Osteoblast (primary cell): ENCODE data around the gene PRKN. TPM values are rescaled to one million over a fixed set of nuclear protein-coding genes. Genes with fewer than 3 reads are reported as not detected.

Experiments used
- DNase-seq: peaks from one replicate; pipeline ENCODE4 v3.0.0; 2011; ENCODE audit warnings: low spot score, mixed read lengths; ENCODE audit not compliant: insufficient read length; ENCODE audit errors: missing footprints
- H2AFZ ChIP-seq: 2 replicates; pipeline ENCODE4 v1.6.0; 2011; ENCODE audit warnings: mild to moderate bottlenecking, low read length
- H3K27ac ChIP-seq: 2 replicates; pipeline ENCODE4 v1.5.1; 2011; ENCODE audit warnings: mild to moderate bottlenecking, low read depth, low read length, moderate library complexity
- H3K27me3 ChIP-seq: 2 replicates; pipeline ENCODE4 v1.6.0; 2012; ENCODE audit warnings: mild to moderate bottlenecking, control low read depth, inconsistent platforms, low read length, moderate library complexity; ENCODE audit not compliant: insufficient read depth
- H3K36me3 ChIP-seq: 2 replicates; pipeline ENCODE4 v1.5.1; 2011; ENCODE audit warnings: mild to moderate bottlenecking, low read length, control low read depth, moderate library complexity; ENCODE audit not compliant: insufficient read depth
- H3K4me1 ChIP-seq: 2 replicates; pipeline ENCODE4 v1.5.1; 2011; ENCODE audit warnings: mild to moderate bottlenecking, low read length, control low read depth, moderate library complexity; ENCODE audit not compliant: insufficient read depth
- H3K4me2 ChIP-seq: 2 replicates; pipeline ENCODE4 v1.6.0; 2011; ENCODE audit warnings: mild to moderate bottlenecking, low read length; ENCODE audit not compliant: insufficient read depth
- H3K4me3 ChIP-seq: fragments of 200-600 bp; sonication (generic); 3 replicates; pipeline ENCODE4 v1.5.1; 2012; ENCODE audit warnings: mild to moderate bottlenecking, low read length, inconsistent platforms; ENCODE audit not compliant: insufficient read depth
- H3K79me2 ChIP-seq: 2 replicates; pipeline ENCODE4 v1.6.0; 2012; ENCODE audit warnings: mild to moderate bottlenecking, low read length, control low read depth, inconsistent platforms; ENCODE audit not compliant: insufficient read depth
- H3K9me3 ChIP-seq: 2 replicates; pipeline ENCODE4 v1.5.1; 2011; ENCODE audit warnings: low read depth, low read length, control low read depth
- H4K20me1 ChIP-seq: 2 replicates; pipeline ENCODE4 v1.6.0; 2012; ENCODE audit warnings: mild to moderate bottlenecking, low read length, control low read depth; ENCODE audit not compliant: insufficient read depth
- total RNA-seq: library from RNA; depleted of rRNA; stranded (reverse); fragments of >200 nt; gene quantifications from 2 replicates; pipeline ENCODE4 v1.2.3, GENCODE V29; 2012
- TF ChIP-seq, protein P1 (sequence below): IDR thresholded peaks from 2 replicates; pipeline ENCODE4 v1.5.1; 2011; ENCODE audit warnings: mild to moderate bottlenecking, low read depth, low read length, moderate library complexity; ENCODE audit errors: extremely low read depth

The PRKN gene
- total RNA-seq, 1 donor = 2.9 TPM

GRCh38 chr6:161894436-161894835, 833.1 kb downstream of the PRKN start:
- Histone ChIP-seq H4K20me1 (no peaks in the 10 kb centered on the region), H3K27ac (no peak overlapping the region), H3K4me1 (no peaks in the 10 kb centered on the region), H3K4me3 (no peak overlapping the region), H3K79me2 (no peaks in the 10 kb centered on the region), H3K27me3 (no peaks in the 10 kb centered on the region), H3K36me3 (no peaks in the 10 kb centered on the region), H2AFZ (no peak overlapping the region), H3K9me3 (no peaks in the 10 kb centered on the region), H3K4me2 (no peak overlapping the region)
- DNase-seq = no peak
- TF ChIP-seq, protein P1, sequence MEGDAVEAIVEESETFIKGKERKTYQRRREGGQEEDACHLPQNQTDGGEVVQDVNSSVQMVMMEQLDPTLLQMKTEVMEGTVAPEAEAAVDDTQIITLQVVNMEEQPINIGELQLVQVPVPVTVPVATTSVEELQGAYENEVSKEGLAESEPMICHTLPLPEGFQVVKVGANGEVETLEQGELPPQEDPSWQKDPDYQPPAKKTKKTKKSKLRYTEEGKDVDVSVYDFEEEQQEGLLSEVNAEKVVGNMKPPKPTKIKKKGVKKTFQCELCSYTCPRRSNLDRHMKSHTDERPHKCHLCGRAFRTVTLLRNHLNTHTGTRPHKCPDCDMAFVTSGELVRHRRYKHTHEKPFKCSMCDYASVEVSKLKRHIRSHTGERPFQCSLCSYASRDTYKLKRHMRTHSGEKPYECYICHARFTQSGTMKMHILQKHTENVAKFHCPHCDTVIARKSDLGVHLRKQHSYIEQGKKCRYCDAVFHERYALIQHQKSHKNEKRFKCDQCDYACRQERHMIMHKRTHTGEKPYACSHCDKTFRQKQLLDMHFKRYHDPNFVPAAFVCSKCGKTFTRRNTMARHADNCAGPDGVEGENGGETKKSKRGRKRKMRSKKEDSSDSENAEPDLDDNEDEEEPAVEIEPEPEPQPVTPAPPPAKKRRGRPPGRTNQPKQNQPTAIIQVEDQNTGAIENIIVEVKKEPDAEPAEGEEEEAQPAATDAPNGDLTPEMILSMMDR = no peak

- no peak for DNase-seq
- TF ChIP-seq, protein P1 = no peak
- Histone ChIP-seq H3K4me2 (no peak overlapping the region), H3K27me3 (no peaks in the 10 kb centered on the region), H4K20me1 (no peaks in the 10 kb centered on the region), H2AFZ (no peak overlapping the region), H3K4me1 (no peaks in the 10 kb centered on the region), H3K9me3 (no peaks in the 10 kb centered on the region), H3K27ac (no peak overlapping the region), H3K36me3 (no peaks in the 10 kb centered on the region), H3K4me3 (no peak overlapping the region), H3K79me2 (no peaks in the 10 kb centered on the region)
Measured at GRCh38 chr6:161891542-161891941, 836.0 kb downstream of the PRKN start.

- Histone ChIP-seq H2AFZ (no peak overlapping the region), H3K4me2 (no peak overlapping the region), H3K79me2 (no peaks in the 10 kb centered on the region), H3K9me3 (no peaks in the 10 kb centered on the region), H3K4me3 (no peak overlapping the region), H3K27ac (no peak overlapping the region), H3K27me3 (no peaks in the 10 kb centered on the region), H4K20me1 (no peaks in the 10 kb centered on the region), H3K4me1 (no peaks in the 10 kb centered on the region), H3K36me3 (no peaks in the 10 kb centered on the region)
- DNase-seq = no peak
- TF ChIP-seq, protein P1 = no peak
Measured at GRCh38 chr6:161890832-161891297, 836.7 kb downstream of the PRKN start.

- no peaks in the 10 kb centered on the region for H3K9me3 ChIP-seq
- H3K27ac ChIP-seq = no peak overlapping the region
- no peaks in the 10 kb centered on the region for H3K27me3 ChIP-seq
- no peaks in the 10 kb centered on the region for H3K79me2 ChIP-seq
- no peak for DNase-seq
- H4K20me1 ChIP-seq = no peaks in the 10 kb centered on the region
- H2AFZ ChIP-seq = no peak overlapping the region
- no peak overlapping the region for H3K4me3 ChIP-seq
- no peaks in the 10 kb centered on the region for H3K4me1 ChIP-seq
- no peaks in the 10 kb centered on the region for H3K36me3 ChIP-seq
- TF ChIP-seq, protein P1 = no peak
- H3K4me2 ChIP-seq = no peak overlapping the region
Measured at GRCh38 chr6:161890133-161890831, 837.3 kb downstream of the PRKN start.
